ENCODE measurements around the gene LGI1.

LGI1 gene

GRCh38 chr10:93752761-93753160 is 5.0 kb upstream of the LGI1 start:
- no peak overlapping the region for H2AFZ ChIP-seq
- H3K4me3 ChIP-seq (ENCODE audit: low read depth, low read length) = no peak overlapping the region
- no peaks in the 10 kb centered on the region for H3K27me3 ChIP-seq (ENCODE audit: control insufficient read depth, insufficient read depth, low read length)
- no peak for TF ChIP-seq CTCF (IDR thresholded peaks at IDR 0.05)
- H3K36me3 ChIP-seq (ENCODE audit: control insufficient read depth, insufficient read depth, low read length) = no peaks in the 10 kb centered on the region
- no peak overlapping the region for H3K9ac ChIP-seq
- H3K9me3 ChIP-seq (ENCODE audit: control insufficient read depth, low read length) = no peaks in the 10 kb centered on the region
- peaks cover 16% of the 10 kb centered on the region for H3K4me1 ChIP-seq
- no peaks in the 10 kb centered on the region for H3K79me2 ChIP-seq
- H3K27ac ChIP-seq = no peak overlapping the region
- no peak overlapping the region for H3K4me2 ChIP-seq (ENCODE audit: low read length)

- Histone ChIP-seq H3K36me3 (ENCODE audit: control insufficient read depth, insufficient read depth, low read length) (no peaks in the 10 kb centered on the region), H3K4me2 (ENCODE audit: low read length) (no peak overlapping the region), H2AFZ (no peak overlapping the region), H3K9ac (no peak overlapping the region), H3K4me1 (peaks cover 16% of the 10 kb centered on the region), H3K27ac (no peak overlapping the region), H3K27me3 (ENCODE audit: control insufficient read depth, insufficient read depth, low read length) (no peaks in the 10 kb centered on the region), H3K79me2 (no peaks in the 10 kb centered on the region), H3K4me3 (ENCODE audit: low read depth, low read length) (no peak overlapping the region), H3K9me3 (ENCODE audit: control insufficient read depth, low read length) (no peaks in the 10 kb centered on the region)
- TF ChIP-seq CTCF (IDR thresholded peaks at IDR 0.05) = no peak
Observed at GRCh38 chr10:93753621-93754250, 4.0 kb upstream of the LGI1 start.

- Histone ChIP-seq H3K9ac (no peak overlapping the region), H3K36me3 (ENCODE audit: control insufficient read depth, insufficient read depth, low read length) (no peaks in the 10 kb centered on the region), H3K9me3 (ENCODE audit: control insufficient read depth, low read length) (no peaks in the 10 kb centered on the region), H3K27ac (no peak overlapping the region), H3K4me3 (ENCODE audit: low read depth, low read length) (no peak overlapping the region), H2AFZ (no peak overlapping the region), H3K4me1 (peaks cover 7% of the 10 kb centered on the region), H3K27me3 (ENCODE audit: control insufficient read depth, insufficient read depth, low read length) (no peaks in the 10 kb centered on the region), H3K4me2 (ENCODE audit: low read length) (no peak overlapping the region), H3K79me2 (no peaks in the 10 kb centered on the region)
- no peak for TF ChIP-seq CTCF (IDR thresholded peaks at IDR 0.05)
Observed at GRCh38 chr10:93754761-93755160, 3.0 kb upstream of the LGI1 start.

- Histone ChIP-seq H2AFZ (no peak overlapping the region), H3K27ac (no peak overlapping the region), H3K36me3 (ENCODE audit: control insufficient read depth, insufficient read depth, low read length) (no peaks in the 10 kb centered on the region), H3K4me1 (no peaks in the 10 kb centered on the region), H3K27me3 (ENCODE audit: control insufficient read depth, insufficient read depth, low read length) (no peaks in the 10 kb centered on the region), H3K4me3 (ENCODE audit: low read depth, low read length) (no peak overlapping the region), H3K4me2 (ENCODE audit: low read length) (no peak overlapping the region), H3K9me3 (ENCODE audit: control insufficient read depth, low read length) (no peaks in the 10 kb centered on the region), H3K9ac (no peak overlapping the region), H3K79me2 (no peaks in the 10 kb centered on the region)
- TF ChIP-seq CTCF (IDR thresholded peaks at IDR 0.05) = no peak
Observed at GRCh38 chr10:93755443-93756116, 2.2 kb upstream of the LGI1 start.

- no peak overlapping the region for H3K27ac ChIP-seq
- no peak overlapping the region for H3K4me2 ChIP-seq (ENCODE audit: low read length)
- no peak for TF ChIP-seq CTCF (IDR thresholded peaks at IDR 0.05)
- no peaks in the 10 kb centered on the region for H3K79me2 ChIP-seq
- no peaks in the 10 kb centered on the region for H3K9me3 ChIP-seq (ENCODE audit: control insufficient read depth, low read length)
- H3K36me3 ChIP-seq (ENCODE audit: control insufficient read depth, insufficient read depth, low read length) = no peaks in the 10 kb centered on the region
- no peaks in the 10 kb centered on the region for H3K27me3 ChIP-seq (ENCODE audit: control insufficient read depth, insufficient read depth, low read length)
- no peak overlapping the region for H2AFZ ChIP-seq
- H3K4me1 ChIP-seq = no peaks in the 10 kb centered on the region
- no peak overlapping the region for H3K4me3 ChIP-seq (ENCODE audit: low read depth, low read length)
- no peak overlapping the region for H3K9ac ChIP-seq
Observed at GRCh38 chr10:93756118-93756517, 1.6 kb upstream of the LGI1 start.

Measured in parathyroid adenoma (tissue), 2 donors.